ENCODE measurements around the gene BMP6.

DNA sequence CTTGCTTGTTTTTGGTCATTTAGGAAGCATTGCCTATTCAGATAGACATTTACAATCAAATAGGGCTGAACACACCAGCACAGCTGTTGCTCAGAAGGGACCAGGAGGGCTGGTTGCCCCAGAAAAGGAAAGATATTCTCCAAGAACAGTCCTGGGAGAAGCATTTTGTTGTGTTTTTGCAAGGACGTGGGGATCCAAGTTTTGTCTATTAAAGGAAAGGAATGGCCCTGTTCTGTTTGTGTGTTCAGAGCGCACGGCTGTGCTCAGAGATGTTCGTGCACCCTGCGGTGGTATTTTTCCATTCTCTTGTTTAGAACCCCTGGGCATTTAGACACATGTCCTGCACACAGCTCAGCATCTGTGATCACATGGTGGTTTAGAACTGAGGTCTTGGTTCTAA is 102.2 kb downstream of the BMP6 start:
- TF ChIP-seq, protein P1, sequence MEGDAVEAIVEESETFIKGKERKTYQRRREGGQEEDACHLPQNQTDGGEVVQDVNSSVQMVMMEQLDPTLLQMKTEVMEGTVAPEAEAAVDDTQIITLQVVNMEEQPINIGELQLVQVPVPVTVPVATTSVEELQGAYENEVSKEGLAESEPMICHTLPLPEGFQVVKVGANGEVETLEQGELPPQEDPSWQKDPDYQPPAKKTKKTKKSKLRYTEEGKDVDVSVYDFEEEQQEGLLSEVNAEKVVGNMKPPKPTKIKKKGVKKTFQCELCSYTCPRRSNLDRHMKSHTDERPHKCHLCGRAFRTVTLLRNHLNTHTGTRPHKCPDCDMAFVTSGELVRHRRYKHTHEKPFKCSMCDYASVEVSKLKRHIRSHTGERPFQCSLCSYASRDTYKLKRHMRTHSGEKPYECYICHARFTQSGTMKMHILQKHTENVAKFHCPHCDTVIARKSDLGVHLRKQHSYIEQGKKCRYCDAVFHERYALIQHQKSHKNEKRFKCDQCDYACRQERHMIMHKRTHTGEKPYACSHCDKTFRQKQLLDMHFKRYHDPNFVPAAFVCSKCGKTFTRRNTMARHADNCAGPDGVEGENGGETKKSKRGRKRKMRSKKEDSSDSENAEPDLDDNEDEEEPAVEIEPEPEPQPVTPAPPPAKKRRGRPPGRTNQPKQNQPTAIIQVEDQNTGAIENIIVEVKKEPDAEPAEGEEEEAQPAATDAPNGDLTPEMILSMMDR (IDR thresholded peaks at IDR 0.05), result no peak
- TF ChIP-seq POLR2A (IDR thresholded peaks at IDR 0.05), result no peak
